Thoracic aorta (tissue), 2 donors: ENCODE measurements around the gene CERT1. TPM values are rescaled to one million over a fixed set of nuclear protein-coding genes. Genes with fewer than 3 reads are reported as not detected.
"Not testable (repeated sequence)": the region's sequence is repeated elsewhere in the genome, so short reads cannot be mapped to it uniquely, and the experiment has no call there.

ENCODE experiments used
- ATAC-seq: fragments of 150-250 bp; one replicate; pipeline ENCODE4 v1.8.0; 2017; ENCODE audit warnings: low read depth; ENCODE audit not compliant: insufficient number of reproducible peaks, low FRiP score
- DNase-seq: peaks from one replicate; pipeline ENCODE4 v3.0.0-alpha.2; 2020; ENCODE audit warnings: low spot score
- H3K27ac ChIP-seq, 2 donors: fragments of 200-600 bp; sonication (generic); 1 replicate in 1 of 2; 2 replicates in 1 of 2; pipeline ENCODE4 v1.5.1; 2016; ENCODE audit warnings: mild to moderate bottlenecking in 2 of 2, moderate library complexity in 2 of 2
- H3K27me3 ChIP-seq: fragments of 200-600 bp; sonication (generic); replicated peaks from 2 replicates; pipeline ENCODE4 v1.6.0; 2016; ENCODE audit warnings: mild to moderate bottlenecking; ENCODE audit not compliant: insufficient read depth
- H3K36me3 ChIP-seq: fragments of 200-600 bp; sonication (generic); one replicate; pipeline ENCODE4 v1.5.1; 2016
- H3K4me1 ChIP-seq, 2 donors: fragments of 200-600 bp; sonication (generic); 1 replicate in 1 of 2; 2 replicates in 1 of 2; pipeline versions ENCODE4 v1.5.1 to v1.6.0; 2016; ENCODE audit warnings: low read depth in 2 of 2, mild to moderate bottlenecking in 1 of 2; ENCODE audit not compliant: control insufficient read depth in 1 of 2
- H3K4me3 ChIP-seq: fragments of 200-600 bp; sonication (generic); 2 replicates; pipeline ENCODE4 v1.5.1; 2016; ENCODE audit warnings: mild to moderate bottlenecking
- H3K9me3 ChIP-seq: fragments of 200-600 bp; sonication (generic); 2 replicates; pipeline ENCODE4 v1.5.1; 2016
- total RNA-seq, 2 donors: library from RNA; depleted of rRNA; stranded (reverse); fragments of >200 nt; gene quantifications; one replicate each; pipeline versions ENCODE4 v1.1.0 to v1.2.3, GENCODE V29; 2016
- TF ChIP-seq, protein P1 (sequence below): fragments of 200-600 bp; sonication (generic); IDR thresholded peaks from one replicate; pipeline ENCODE4 v1.5.1; 2019; ENCODE audit warnings: antibody characterized with exemption

The CERT1 gene
- total RNA-seq, result 10 to 100 TPM; 21.1 to 43.7 TPM

DNA sequence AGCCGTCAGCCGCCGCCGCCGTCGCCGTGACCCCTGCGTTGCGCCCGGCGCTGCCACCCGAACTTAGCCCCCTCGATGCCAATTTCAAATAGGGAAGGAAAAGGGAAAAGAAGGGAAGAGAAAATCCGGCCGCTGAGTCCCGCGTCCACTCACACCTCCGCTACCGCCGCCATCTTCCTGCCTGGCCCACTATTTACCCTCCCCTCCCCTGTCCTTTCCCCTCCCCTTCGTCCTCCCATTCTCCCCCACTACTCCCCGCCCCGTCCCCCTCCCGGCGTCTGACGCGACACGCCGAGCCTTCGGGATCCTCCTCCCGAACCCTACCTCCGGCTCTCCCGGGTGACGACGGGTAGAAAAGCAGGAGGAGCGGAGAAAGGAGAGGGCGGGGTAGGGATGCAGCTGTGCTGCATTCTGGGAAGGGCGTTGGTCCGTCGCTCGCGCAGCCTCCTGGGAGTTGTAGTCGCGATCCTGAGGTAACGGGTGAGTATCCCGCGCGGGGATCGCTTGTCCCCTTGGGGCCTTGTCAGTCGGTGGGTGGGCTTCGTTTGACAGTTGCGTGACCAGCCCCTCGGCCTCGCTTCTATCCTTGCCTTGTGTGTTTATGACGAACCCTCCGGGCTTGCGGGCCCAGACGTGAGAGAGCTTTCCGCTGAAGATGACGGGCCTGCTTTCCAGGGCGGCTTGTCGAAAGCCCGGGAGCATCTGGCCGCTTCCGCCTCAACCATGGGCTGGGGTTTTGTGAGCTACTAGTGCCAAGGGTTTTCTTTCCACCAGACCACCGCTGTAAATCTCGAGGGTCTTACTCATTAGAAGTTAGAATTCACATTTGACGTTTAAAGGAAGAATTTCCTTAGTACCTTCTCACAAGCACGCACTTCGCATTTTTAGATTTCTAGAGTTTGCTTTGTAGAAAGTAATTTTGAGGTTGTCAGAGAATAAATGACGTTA, at the start of gene CERT1, which contains the start of gene POLK:
Gene CERT1 (minus strand): TSS at position 195 of the 948 bp plus-strand sequence. CDS start 422 bp downstream, outside the sequence.
Gene POLK (plus strand): TSS at position 457 of the 948 bp plus-strand sequence.
- TF ChIP-seq, protein P1, sequence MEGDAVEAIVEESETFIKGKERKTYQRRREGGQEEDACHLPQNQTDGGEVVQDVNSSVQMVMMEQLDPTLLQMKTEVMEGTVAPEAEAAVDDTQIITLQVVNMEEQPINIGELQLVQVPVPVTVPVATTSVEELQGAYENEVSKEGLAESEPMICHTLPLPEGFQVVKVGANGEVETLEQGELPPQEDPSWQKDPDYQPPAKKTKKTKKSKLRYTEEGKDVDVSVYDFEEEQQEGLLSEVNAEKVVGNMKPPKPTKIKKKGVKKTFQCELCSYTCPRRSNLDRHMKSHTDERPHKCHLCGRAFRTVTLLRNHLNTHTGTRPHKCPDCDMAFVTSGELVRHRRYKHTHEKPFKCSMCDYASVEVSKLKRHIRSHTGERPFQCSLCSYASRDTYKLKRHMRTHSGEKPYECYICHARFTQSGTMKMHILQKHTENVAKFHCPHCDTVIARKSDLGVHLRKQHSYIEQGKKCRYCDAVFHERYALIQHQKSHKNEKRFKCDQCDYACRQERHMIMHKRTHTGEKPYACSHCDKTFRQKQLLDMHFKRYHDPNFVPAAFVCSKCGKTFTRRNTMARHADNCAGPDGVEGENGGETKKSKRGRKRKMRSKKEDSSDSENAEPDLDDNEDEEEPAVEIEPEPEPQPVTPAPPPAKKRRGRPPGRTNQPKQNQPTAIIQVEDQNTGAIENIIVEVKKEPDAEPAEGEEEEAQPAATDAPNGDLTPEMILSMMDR, result no peak
- Histone ChIP-seq H3K36me3 (no peaks in the 10 kb centered on the region), H3K4me3 (peak within 1 kb of the TSS; percentile 90), H3K27ac (peak within 1 kb of the TSS; percentile 90), H3K27me3 (no peaks in the 10 kb centered on the region), H3K9me3 (no peaks in the 10 kb centered on the region), H3K4me1 (peaks cover 32 to 33% of the 10 kb centered on the region in 2 donors)
- peak; percentile 99 for ATAC-seq
- DNase-seq, result peak; percentile 96

DNA sequence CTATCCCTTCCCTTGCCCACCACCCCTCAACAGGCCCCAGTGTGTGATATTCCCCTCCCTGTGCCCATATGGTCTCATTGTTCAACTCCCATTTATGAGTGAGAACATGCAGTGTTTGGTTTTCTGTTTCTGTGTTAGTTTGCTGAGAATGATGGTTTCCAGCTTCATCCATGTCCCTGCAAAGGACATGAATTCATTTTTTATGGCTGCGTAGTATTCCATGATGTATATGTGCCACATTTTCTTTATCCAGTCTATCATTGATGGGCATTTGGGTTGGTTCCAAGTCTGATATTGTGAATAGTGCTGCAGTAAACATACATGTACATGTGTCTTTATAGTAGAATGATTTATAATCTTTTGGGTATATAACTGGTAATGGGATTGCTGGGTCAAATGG, 49.2 kb upstream of the CERT1 start:
- DNase-seq, H3K9me3 ChIP-seq, H3K4me3 ChIP-seq, ATAC-seq, H3K27ac ChIP-seq, H3K27me3 ChIP-seq, H3K36me3 ChIP-seq: not testable (repeated sequence)
- H3K4me1 ChIP-seq, result peaks cover 19 to 21% of the 10 kb centered on the region in 2 donors

GRCh38 chr5:75558981-75559632, 47.7 kb upstream of the CERT1 start:
- TF ChIP-seq, protein P1, result no peak
- Histone ChIP-seq H3K4me3 (peak overlapping the region; percentile 9), H3K27ac (peak overlapping the region; percentile 29 to 54), H3K9me3 (peaks cover 7% of the 10 kb centered on the region), H3K4me1 (peaks cover 19 to 20% of the 10 kb centered on the region in 2 donors), H3K27me3 (no peaks in the 10 kb centered on the region), H3K36me3 (peaks cover 11% of the 10 kb centered on the region)
- no peak for ATAC-seq
- no peak for DNase-seq

DNA sequence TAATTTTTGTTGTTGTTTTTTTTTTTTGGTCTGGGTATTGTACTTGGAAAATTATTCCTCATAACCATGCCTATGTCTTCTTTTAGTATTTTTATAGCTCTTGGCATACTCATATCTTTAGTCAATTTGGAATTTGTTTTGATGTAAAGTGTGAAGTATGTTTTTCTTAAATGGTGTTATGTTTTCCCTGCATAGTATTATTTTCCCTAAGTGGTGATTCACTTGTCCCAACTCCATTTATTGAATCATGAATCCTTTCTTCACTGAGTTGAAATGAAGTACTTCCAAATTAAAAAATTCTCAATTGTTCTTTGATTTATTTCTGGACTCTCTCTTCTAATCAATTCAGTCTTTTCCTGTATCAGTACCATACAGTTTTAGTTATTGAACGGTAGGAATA, 46.8 kb upstream of the CERT1 start:
- peaks cover 16% of the 10 kb centered on the region for H3K36me3 ChIP-seq
- no peaks in the 10 kb centered on the region for H3K27me3 ChIP-seq
- peaks cover 19 to 20% of the 10 kb centered on the region in 2 donors for H3K4me1 ChIP-seq
- H3K4me3 ChIP-seq, result no peak overlapping the region
- ATAC-seq, result no peak
- H3K27ac ChIP-seq, result no peak overlapping the region
- DNase-seq, result no peak
- peaks cover 3% of the 10 kb centered on the region for H3K9me3 ChIP-seq
- TF ChIP-seq, protein P1, result no peak

DNA sequence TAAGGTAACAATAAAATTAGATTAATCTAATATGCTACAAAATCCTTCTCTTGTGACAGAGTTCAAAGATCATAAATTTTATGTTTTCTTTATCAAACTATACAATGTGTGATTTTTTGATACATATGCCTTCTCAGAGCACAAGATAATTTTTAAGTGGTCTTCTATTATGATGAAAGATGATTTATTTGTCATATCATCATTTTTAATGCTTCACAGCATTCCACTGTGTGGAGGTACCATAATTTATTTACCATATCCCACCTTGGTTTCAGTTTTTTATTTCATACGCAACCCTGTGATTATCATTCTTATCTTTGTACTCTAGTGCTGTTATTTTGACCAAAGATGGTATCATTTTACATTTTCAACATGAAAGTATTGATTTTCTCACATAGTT, 41.9 kb upstream of the CERT1 start:
- peaks cover 21% of the 10 kb centered on the region for H3K36me3 ChIP-seq
- H3K27me3 ChIP-seq, result no peaks in the 10 kb centered on the region
- no peak overlapping the region for H3K27ac ChIP-seq
- no peaks in the 10 kb centered on the region for H3K9me3 ChIP-seq
- peaks cover 4 to 7% of the 10 kb centered on the region in 2 donors for H3K4me1 ChIP-seq
- DNase-seq (no peak), ATAC-seq (no peak)
- TF ChIP-seq, protein P1, result no peak
- H3K4me3 ChIP-seq, result no peak overlapping the region
